CD14-positive monocyte (primary cell): ENCODE data around the gene RHBDL3. TPM values are rescaled to one million over a fixed set of nuclear protein-coding genes. Genes with fewer than 3 reads are reported as not detected.

Experiments
- DNase-seq, 3 donors: peaks; one replicate each; pipeline ENCODE4 v3.0.0-alpha.2; 2011 to 2022
- H2AFZ ChIP-seq: 2 replicates; pipeline ENCODE4 v1.6.0; 2012; ENCODE audit warnings: mild to moderate bottlenecking, low read depth, low read length, inconsistent platforms; ENCODE audit not compliant: insufficient read depth, poor library complexity, severe bottlenecking
- H3K27ac ChIP-seq, 2 donors: 1 replicate in 1 of 2; 2 replicates in 1 of 2; pipeline ENCODE4 v1.5.1; 2012 to 2013; ENCODE audit warnings: low read length in 2 of 2, control low read depth in 1 of 2, inconsistent platforms in 1 of 2, low read depth in 1 of 2, mild to moderate bottlenecking in 1 of 2
- H3K27me3 ChIP-seq, 2 donors: one replicate each; pipeline versions ENCODE4 v1.6.0 to v1.6.1; 2011 to 2013; ENCODE audit warnings: low read length in 2 of 2; ENCODE audit not compliant: control insufficient read depth in 2 of 2, insufficient read depth in 2 of 2
- H3K36me3 ChIP-seq, 2 donors: replicated peaks in 1 of 2; 1 replicate in 1 of 2; 2 replicates in 1 of 2; pipeline versions ENCODE4 v1.5.1 to v1.6.1; 2012 to 2013; ENCODE audit warnings: low read length in 2 of 2, control low read depth in 1 of 2, inconsistent platforms in 1 of 2, mild to moderate bottlenecking in 1 of 2; ENCODE audit not compliant: insufficient read depth in 2 of 2, control insufficient read depth in 1 of 2
- H3K4me1 ChIP-seq, 2 donors: 1 replicate in 1 of 2; 2 replicates in 1 of 2; pipeline versions ENCODE4 v1.5.1 to v1.6.1; 2012 to 2013; ENCODE audit warnings: low read length in 2 of 2, control low read depth in 1 of 2, inconsistent platforms in 1 of 2, mild to moderate bottlenecking in 1 of 2, moderate library complexity in 1 of 2; ENCODE audit not compliant: insufficient read depth in 2 of 2, control insufficient read depth in 1 of 2
- H3K4me2 ChIP-seq: replicated peaks from 2 replicates; pipeline ENCODE3; 2012; ENCODE audit warnings: low read length, moderate library complexity, mild to moderate bottlenecking; ENCODE audit not compliant: poor library complexity, severe bottlenecking; ENCODE audit errors: extremely low read depth
- H3K4me3 ChIP-seq, 3 experiments: fragments of 200-600 bp in 1 of 3; sonication (generic) in 1 of 3; replicated peaks in 1 of 3; 1 replicate in 2 of 3; 2 replicates in 1 of 3; pipeline ENCODE4 v1.5.1; 2011 to 2013; ENCODE audit warnings: low read length in 3 of 3, mild to moderate bottlenecking in 3 of 3, control low read depth in 2 of 3, low read depth in 2 of 3, inconsistent platforms in 1 of 3, moderate library complexity in 1 of 3
- H3K79me2 ChIP-seq: 2 replicates; pipeline ENCODE4 v1.6.0; 2012; ENCODE audit warnings: mild to moderate bottlenecking, control low read depth, inconsistent platforms, low read length, moderate library complexity; ENCODE audit not compliant: insufficient read depth
- H3K9ac ChIP-seq: 2 replicates; pipeline ENCODE4 v1.6.0; 2017; ENCODE audit warnings: low read length, mild to moderate bottlenecking; ENCODE audit not compliant: insufficient read depth, poor library complexity, severe bottlenecking
- H3K9me3 ChIP-seq, 2 donors: replicated peaks in 1 of 2; 1 replicate in 1 of 2; 2 replicates in 1 of 2; pipeline versions ENCODE4 v1.5.1 to v1.6.1; 2012 to 2013; ENCODE audit warnings: low read length in 2 of 2, control low read depth in 1 of 2; ENCODE audit not compliant: control insufficient read depth in 1 of 2, insufficient read depth in 1 of 2
- H4K20me1 ChIP-seq: 2 replicates; pipeline ENCODE4 v1.6.0; 2012; ENCODE audit warnings: mild to moderate bottlenecking, low read length, control low read depth, moderate library complexity; ENCODE audit not compliant: insufficient read depth
- H3K27ac Mint-ChIP-seq, 7 donors: one replicate each; pipeline ENCODE4 v1.8.0; 2020; ENCODE audit warnings: mild to moderate bottlenecking in 7 of 7, mixed read lengths in 7 of 7, moderate library complexity in 6 of 7, inconsistent platforms in 2 of 7
- H3K27me3 Mint-ChIP-seq, 3 donors: one replicate each; pipeline ENCODE4 v1.8.0; 2021 to 2022; ENCODE audit warnings: low read depth in 3 of 3, mild to moderate bottlenecking in 3 of 3, mixed read lengths in 3 of 3, moderate library complexity in 3 of 3, inconsistent platforms in 1 of 3
- H3K36me3 Mint-ChIP-seq, 2 donors: one replicate each; pipeline ENCODE4 v1.8.0; 2020; ENCODE audit warnings: mixed read lengths in 2 of 2, inconsistent platforms in 1 of 2, mild to moderate bottlenecking in 1 of 2
- H3K4me1 Mint-ChIP-seq: one replicate; pipeline ENCODE4 v1.8.0; 2020; ENCODE audit warnings: mild to moderate bottlenecking, mixed read lengths
- H3K4me3 Mint-ChIP-seq, 2 donors: one replicate each; pipeline ENCODE4 v1.8.0; 2020; ENCODE audit warnings: mild to moderate bottlenecking in 2 of 2, mixed read lengths in 2 of 2, moderate library complexity in 1 of 2
- H3K9me3 Mint-ChIP-seq, 7 donors: one replicate each; pipeline ENCODE4 v1.8.0; 2020 to 2022; ENCODE audit warnings: mixed read lengths in 7 of 7, mild to moderate bottlenecking in 6 of 7, moderate library complexity in 6 of 7, inconsistent platforms in 2 of 7
- WGBS: methylation state at CpG from one replicate; pipeline ENCODE4 v1.1.5; 2013; ENCODE audit warnings: missing lambda C conversion rate; ENCODE audit not compliant: insufficient coverage; 5-methylcytosine and 5-hydroxymethylcytosine counted together
- intact Hi-C, 2 donors: fragments of 100-400 bp; cut with micrococcal nuclease; formaldehyde crosslinking; loops; one replicate each; pipeline versions ENCODE4 v1.15.0 to v1.15.1; 2023
- polyA plus RNA-seq, 3 donors: library from polyadenylated mRNA; depleted of rRNA in 1 of 3; unstranded in 2 of 3; stranded (reverse) in 1 of 3; fragments of 300-500 nt in 2 of 3; fragments of >200 nt in 1 of 3; fragmentation: Illumina TruSeq in 2 of 3; gene quantifications; 1 replicate in 2 of 3; 2 replicates in 1 of 3; pipeline ENCODE4 v1.2.3, GENCODE V29; 2012 to 2021
- TF ChIP-seq, protein P1 (sequence below): fragments of 200-600 bp; IDR thresholded peaks from one replicate; pipeline ENCODE4 v1.8.0; 2022; ENCODE audit warnings: antibody characterized with exemption, mild to moderate bottlenecking

RHBDL3 gene
- polyA plus RNA-seq, 3 donors = 0.05 TPM; not detected in 2

DNA sequence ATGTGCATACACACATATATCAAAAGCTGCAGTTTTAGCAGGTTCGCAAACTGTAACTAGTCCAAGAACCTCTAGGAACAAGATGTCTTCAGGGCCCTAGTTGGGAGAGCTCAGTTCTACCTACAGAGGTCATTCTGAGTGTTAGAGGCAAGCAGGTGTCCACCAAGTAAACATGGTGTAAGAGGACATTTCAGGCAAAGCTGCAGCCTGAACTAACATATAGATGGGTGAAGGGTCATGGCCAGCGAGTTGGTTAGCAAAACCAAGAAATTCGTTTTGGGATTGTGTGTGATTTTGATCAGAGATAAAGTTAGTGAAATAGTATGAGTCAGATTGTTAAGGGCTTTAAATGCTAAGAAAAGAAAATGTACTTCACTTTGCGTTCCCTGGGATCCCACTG is 51.7 kb downstream of the RHBDL3 start:
- Histone ChIP-seq H3K27me3 (peaks cover 0 to 2% of the 10 kb centered on the region in 2 donors), H3K9ac (no peak overlapping the region), H3K79me2 (no peaks in the 10 kb centered on the region), H3K4me2 (no peak overlapping the region), H3K4me3 (no peak overlapping the region), H4K20me1 (no peaks in the 10 kb centered on the region), H3K9me3 (no peaks in the 10 kb centered on the region), H3K27ac (no peak overlapping the region), H3K4me1 (peaks cover 6 to 14% of the 10 kb centered on the region in 2 donors), H2AFZ (no peak overlapping the region), H3K36me3 (no peaks in the 10 kb centered on the region)
- no peak for DNase-seq
- intact Hi-C loops = loop anchor here in 1 of 2 donors (10.0 kb wide), 1 partner anchor 173 kb away; the partner anchor contains the start of gene RHOT1
- H3K36me3 Mint-ChIP-seq = peaks cover 0 to 1% of the 10 kb centered on the region in 2 donors
- H3K9me3 Mint-ChIP-seq = peaks cover 0 to 3% (median 0%) of the 10 kb centered on the region in 7 donors
- H3K4me3 Mint-ChIP-seq = no peak overlapping the region
- WGBS = 87% methylated on average over 4 of the region's 4 CpGs
- peaks cover 15% of the 10 kb centered on the region for H3K4me1 Mint-ChIP-seq
- H3K27ac Mint-ChIP-seq = peak overlapping the region in 1 of 7 donors; percentile 76
- peaks cover 2 to 5% (median 2%) of the 10 kb centered on the region in 3 donors for H3K27me3 Mint-ChIP-seq
- TF ChIP-seq, protein P1, sequence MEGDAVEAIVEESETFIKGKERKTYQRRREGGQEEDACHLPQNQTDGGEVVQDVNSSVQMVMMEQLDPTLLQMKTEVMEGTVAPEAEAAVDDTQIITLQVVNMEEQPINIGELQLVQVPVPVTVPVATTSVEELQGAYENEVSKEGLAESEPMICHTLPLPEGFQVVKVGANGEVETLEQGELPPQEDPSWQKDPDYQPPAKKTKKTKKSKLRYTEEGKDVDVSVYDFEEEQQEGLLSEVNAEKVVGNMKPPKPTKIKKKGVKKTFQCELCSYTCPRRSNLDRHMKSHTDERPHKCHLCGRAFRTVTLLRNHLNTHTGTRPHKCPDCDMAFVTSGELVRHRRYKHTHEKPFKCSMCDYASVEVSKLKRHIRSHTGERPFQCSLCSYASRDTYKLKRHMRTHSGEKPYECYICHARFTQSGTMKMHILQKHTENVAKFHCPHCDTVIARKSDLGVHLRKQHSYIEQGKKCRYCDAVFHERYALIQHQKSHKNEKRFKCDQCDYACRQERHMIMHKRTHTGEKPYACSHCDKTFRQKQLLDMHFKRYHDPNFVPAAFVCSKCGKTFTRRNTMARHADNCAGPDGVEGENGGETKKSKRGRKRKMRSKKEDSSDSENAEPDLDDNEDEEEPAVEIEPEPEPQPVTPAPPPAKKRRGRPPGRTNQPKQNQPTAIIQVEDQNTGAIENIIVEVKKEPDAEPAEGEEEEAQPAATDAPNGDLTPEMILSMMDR = no peak

DNA sequence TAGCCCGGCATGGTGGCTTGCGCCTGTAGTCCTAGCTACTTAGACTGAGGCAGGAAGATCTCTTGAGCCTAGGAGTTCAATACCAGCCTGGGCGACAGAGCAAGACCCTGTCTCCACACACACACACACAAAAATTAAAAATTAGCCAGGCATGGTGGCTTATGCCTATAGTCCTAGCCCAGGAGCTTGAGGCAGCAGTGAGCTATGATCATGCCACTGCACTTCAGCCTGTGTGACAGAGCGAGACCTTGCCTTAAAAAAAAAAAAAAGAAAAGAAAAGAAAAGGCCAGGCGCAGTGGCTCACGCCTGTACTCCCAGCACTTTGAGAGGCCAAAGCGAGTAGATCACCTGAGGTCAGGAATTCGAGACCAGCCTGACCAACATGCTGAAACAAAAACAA is 52.4 kb downstream of the RHBDL3 start:
- intact Hi-C loops = loop anchor here in 1 of 2 donors (1.0 to 10.0 kb wide), 2 partner anchors 42 to 173 kb away; partner anchors contain the start of gene RHOT1
- Mint-ChIP-seq H3K36me3 (peaks cover 0 to 2% of the 10 kb centered on the region in 2 donors), H3K4me1 (peaks cover 20% of the 10 kb centered on the region), H3K27ac (peak overlapping the region in 5 of 7 donors; percentile 13 to 95 (median 34)), H3K9me3 (peaks cover 0 to 3% (median 0%) of the 10 kb centered on the region in 7 donors), H3K4me3 (no peak overlapping the region), H3K27me3 (peaks cover 0 to 5% (median 2%) of the 10 kb centered on the region in 3 donors)
- TF ChIP-seq, protein P1 = no peak
- Histone ChIP-seq H3K9ac (no peak overlapping the region), H3K27ac (no peak overlapping the region), H3K79me2 (no peaks in the 10 kb centered on the region), H3K4me1 (peaks cover 10 to 20% of the 10 kb centered on the region in 2 donors), H3K4me2 (no peak overlapping the region), H2AFZ (no peak overlapping the region), H4K20me1 (no peaks in the 10 kb centered on the region), H3K27me3 (peaks cover 0 to 2% of the 10 kb centered on the region in 2 donors), H3K36me3 (no peaks in the 10 kb centered on the region), H3K9me3 (no peaks in the 10 kb centered on the region), H3K4me3 (no peak overlapping the region)
- 100% methylated on average over 2 of the region's 8 CpGs for WGBS
- DNase-seq = no peak
